GM18517 (cell line): ENCODE results near the gene SMAP2.
"Not testable (repeated sequence)": the region's sequence is repeated elsewhere in the genome, so short reads cannot be mapped to it uniquely, and the experiment has no call there.

Experiments used
- ATAC-seq: cut with Tn5 transposase; IDR thresholded peaks from one replicate; pipeline ENCODE4 v1.9.1; 2021; ENCODE audit warnings: mild to moderate bottlenecking, moderate library complexity; ENCODE audit not compliant: unreplicated experiment

Gene SMAP2

DNA sequence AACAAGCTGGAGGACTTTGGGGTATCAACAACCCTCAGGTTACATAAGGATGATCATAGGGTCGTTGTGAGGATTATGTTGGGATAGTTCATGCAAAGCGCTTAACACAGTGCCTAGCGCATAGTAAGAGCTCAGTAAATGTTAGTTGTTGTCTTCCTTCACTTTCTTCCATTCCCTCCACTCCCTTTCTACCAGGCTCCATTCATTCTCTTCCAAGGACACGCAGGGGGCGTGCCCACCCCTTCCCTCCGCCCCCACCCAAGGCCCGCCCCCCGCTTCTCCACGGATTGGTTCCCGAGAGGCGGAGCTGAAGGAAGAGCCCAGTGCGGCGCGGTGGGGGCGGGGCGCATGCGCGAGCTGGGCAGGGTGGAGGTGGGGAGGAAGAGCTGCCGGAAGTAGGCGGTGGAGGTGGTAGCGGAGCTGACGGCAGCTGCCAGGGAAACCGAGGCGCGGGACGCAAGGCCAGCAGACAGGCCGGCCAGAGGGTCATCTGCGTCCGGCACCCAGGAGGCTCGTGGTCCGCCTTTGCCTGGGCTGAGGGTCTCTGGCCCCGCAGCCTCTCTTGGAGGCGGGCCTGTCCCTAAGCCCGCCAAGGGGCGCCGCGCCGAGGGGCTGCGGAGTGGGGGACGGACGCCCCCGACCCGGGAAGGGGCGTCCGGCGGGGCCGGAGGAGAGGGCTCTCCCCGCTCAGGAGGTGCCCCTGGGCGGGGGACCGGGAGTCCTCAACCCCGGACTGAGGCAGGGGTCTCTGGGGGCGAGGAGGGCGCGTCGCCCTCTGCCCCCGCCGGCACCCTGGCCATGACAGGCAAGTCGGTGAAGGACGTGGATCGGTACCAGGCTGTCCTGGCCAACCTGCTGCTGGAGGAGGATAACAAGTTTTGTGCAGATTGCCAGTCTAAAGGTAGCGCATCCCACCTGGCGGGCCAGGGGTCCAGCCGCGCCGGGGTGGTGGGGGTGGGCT is at the start of gene SMAP2:
TSS of gene SMAP2 (plus strand) at position 405 of the 961 bp plus-strand sequence. CDS start at position 799, 394 bp downstream.
- peak; percentile 82 for ATAC-seq

DNA sequence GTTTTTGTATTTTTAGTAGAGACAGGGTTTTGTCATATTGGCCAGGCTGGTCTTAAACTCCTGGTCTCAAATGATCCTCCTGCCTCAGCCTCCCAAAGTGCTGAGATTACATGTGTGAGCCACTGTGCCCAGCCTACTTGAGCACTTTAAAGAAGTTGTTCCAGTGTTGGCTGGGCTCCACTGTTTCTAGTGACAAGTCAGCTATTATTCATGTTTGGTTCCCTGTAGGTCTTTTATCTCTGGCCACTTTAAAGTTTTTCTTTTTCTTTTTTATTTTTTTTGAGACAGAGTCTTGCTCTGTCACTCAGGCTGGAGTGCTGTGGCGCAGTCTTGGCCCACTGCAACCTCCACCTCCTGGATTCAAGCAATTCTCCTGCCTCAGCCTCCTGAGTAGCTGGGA is 42.1 kb upstream of the SMAP2 start:
- not testable (repeated sequence) for ATAC-seq

DNA sequence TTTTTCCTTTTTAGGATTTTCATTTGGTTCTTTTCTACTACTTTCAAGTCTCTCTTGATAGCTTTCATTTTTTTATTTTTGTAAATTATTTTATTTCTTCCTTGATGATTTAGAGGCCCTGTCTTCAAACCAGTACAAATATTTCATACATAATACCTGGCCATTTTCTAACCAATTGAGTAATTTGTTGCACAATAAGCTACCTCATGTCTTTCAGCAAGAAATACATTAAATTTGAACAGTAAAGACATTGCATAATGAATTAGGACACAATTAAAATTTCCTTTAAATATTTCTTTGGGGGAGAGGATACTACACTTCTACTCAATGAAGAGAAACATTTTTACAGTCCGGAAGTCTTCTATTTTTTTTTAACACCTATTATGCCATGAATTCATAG is 40.8 kb upstream of the SMAP2 start:
- ATAC-seq: no peak

DNA sequence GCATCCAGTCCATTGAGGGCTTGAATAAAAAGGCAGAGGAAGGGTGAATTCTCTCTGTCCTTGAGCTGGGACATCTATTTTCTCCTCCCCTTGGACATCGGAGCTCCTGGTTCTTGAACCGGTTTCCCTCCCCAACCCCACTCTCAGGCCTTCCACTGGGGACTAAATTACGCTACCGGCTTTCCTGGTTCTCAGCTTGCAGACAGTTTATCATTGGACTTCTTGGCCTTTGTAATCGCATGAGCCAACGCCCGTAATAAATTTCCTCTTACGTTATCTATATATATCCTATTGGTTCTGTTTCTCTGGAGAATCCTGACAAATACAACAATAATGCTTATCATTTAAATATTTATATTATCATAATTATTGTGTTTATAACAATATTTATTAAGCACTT is 36.1 kb upstream of the SMAP2 start:
- ATAC-seq: no peak

DNA sequence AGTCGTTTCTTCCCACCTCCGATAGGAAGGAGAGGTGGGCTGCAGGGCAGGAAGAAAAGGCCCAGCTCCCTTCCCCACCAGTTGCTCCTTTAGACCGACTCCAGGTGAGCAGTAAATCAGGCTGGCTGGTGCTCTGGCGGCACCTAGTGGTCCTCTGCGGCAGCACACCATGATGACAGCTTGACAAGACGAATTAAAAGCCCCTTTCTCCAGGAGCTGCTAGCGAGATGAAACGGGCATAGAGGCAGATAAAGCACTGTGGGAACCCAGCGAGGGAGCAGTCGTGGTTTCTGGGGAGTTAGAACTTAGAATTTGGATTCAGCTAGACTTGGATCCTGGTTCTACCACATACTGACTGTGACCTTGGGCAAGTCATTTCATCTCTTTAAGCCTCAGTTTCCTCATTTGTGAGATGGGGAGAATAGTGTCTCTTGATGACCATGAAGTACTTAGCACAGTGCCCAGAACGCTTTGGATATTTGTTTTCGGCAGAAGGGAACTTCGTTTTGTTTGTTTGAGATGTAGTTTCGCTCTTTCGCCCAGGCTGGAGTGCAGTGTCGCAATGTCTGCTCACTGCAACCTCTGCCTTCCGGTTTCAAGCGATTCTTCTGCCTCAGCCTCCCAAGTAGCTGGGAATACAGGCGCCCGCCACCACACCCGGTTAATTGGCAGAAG is 34.6 kb upstream of the SMAP2 start:
- ATAC-seq: no peak

DNA sequence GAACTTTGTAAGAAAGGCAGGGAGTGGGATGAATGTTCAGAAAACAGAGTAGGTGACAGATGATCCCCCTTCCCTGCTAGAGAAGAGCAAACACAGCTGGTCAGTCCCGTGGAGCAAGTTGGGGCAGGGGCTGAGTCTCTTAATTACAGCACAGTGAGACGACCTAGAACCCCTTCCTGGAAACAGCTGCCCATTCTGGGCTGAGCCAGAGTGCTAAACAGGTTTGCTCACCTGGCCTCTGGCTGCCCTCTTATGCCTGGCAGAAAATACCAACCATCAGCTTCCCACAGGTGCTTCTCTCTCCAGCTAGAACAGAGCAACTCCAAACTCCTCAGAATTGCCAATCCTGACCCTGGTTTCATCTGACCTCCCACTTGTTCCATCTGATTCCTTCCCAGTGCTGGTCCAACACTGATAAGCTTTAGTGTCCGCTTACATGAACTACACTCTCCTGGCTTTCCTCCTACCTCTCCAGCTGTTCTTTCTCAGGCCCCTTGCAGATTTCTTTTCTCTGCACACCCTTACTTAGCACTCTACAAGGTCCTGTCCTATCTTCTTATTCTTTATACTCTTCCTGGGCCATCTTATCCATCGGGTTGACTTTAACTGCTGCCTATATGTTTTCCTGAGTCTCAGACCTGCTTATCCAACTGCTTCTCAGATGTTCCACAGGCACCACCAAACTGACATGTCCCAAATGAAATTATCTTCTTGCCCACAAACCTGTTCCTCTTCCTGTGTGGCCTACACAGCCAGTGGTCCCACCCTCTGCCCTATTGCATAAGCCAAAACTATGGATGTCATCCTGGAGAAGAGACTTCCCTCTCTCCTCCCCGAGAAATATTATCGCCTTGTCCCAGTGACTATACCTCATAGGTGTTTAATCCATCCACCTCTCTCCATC is 33.9 kb upstream of the SMAP2 start:
- no peak for ATAC-seq

DNA sequence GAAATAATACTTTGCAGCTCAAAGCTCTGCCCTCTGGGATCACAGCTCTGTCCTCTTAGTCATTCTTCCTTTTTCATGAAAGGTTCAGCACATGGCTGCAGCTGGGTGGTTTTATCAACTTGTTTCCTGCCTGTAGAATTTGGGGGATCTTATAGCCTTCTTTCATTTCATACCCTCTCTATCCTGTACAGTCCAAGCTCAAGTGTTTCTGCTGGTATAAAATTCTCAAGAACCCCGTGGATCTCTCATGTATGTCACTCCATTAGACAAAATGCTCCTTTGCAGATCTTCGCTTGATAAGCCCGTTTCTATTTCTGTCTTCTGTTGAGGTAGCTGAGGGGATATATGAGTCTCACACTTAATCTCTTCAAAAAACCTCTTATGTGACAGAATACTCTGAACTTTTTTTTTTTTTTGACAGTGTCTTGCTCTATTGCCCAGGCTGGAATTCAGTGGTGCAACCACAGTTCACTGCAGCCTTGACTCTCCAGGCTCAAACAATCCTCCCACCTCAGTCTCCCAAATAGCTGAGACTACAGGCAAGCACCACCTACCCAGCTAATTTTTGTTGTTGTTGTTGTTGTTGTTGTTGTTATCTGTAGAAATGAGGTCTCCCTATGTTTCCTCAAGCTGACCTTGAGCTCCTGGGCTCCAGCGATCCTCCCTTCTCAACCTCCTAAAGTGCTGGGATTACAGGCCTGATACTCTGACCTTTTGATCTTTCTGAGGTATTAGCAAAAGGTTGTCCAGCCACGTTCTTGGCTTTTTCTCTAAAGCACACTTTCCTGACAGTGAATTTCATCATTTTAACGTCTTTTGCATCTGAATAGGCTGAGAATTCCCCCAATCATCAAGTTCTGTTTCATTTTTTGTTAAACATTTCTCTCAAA is 31.8 kb upstream of the SMAP2 start:
- no peak for ATAC-seq

DNA sequence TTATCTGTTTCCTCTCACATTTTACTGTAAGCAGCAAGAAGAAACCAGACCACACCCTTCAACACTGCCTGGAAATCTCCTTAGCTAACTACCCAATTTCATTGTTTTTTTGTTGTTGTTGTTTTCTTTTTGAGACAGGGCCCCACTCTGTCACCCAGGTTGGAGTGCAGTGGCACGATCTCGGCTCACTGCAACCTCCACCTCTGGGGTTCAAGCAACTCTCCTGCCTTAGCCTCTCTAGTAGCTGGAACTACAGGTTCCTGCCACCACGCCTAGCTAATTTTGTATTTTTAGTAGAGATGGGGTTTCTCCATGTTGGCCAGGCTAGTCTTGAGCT is 31.2 kb upstream of the SMAP2 start:
- ATAC-seq: not testable (repeated sequence)

DNA sequence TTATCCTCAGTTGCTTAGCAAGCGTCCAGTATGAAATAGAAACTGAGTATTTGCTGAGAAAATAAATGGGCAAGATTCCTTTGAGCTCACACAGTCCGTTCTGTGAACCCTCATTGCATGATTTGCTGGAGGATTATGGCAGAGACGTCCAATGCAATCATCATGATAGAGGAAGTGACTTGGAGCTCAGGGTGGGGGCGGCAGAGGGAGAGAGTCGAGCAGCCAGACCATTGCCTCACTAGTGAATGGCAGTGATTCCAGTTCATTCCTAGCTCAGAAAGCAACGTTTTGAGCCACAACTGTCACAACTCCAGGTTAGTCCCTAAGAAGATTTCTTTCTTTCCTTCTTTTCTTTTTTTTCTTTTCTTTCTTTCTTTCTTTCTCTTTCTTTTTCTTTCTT is 28.9 kb upstream of the SMAP2 start:
- no peak for ATAC-seq

DNA sequence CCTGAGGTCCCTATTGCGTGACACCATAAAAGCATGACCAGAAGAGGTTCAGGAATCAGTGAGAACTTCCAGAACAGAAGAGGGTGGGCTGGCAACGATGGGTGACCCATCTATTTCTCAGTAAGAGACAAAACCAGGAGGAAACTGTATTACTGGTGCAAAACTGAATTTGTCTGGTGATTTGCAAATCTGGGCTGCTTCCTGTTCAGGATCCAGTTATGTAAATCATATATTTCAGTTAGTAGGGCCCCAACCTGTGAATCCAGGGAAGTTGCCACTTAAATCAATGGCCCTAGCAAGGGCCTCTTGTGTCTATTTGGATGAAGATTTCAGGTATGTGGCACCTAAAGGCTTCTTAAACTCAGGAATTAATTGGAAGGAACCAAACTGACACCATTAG is 23.1 kb upstream of the SMAP2 start:
- no peak for ATAC-seq

DNA sequence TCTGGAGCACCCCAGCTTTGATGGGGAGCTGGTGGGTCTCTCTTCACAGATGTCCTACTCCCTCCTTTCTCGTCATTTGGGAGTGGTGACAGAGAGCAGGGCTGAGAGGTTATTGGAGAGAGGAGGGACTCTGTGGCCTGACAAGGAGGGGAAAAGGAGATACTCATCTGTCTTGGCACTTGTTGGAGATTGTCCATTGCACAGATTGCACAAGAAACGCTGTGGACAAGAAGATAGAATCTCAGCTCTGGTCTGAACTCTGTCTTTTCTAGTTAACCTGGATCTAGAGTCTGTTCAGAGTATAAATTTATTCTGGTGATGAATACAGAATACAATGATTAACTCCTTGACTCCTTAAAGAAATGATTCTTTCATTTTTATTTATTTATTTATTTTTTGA is 22.4 kb upstream of the SMAP2 start:
- ATAC-seq: no peak

DNA sequence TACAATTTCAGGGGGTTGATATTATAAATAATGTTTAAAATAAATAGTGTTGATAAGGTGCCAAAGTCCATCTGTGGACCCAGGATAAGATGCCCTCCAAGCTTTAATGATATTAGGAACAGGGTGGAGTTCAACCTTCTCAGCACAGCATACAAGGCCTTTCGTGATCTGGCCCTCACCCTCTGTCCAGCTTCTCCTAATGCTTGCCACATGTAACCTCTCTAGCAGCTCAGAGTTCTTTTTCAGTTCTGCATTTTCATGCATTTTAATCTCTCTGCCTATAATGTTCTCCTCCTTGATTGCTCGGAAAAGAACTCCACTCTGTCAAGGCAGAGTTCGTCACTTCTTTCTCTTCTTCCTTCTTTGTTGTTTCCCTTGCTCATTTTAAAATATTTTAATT is 21.4 kb upstream of the SMAP2 start:
- no peak for ATAC-seq

DNA sequence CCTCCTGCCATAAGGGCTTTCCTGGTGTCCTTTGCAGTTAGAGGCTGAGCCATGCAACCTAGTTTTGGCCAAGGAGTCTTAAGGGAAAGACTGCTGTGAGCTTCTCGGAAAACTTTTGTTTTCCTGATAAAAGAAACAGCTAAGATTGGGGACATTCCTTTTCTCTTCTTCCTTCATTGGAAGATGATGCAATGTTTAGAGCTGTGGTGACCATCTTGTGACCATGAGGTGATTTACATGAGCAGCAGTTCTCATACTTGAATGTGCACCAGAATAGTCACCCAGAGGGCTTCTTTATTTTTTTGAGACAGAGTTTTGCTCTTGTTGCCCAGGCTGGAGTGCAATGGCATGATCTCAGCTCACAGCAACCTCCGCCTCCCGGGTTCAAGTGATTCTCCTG is 20.4 kb upstream of the SMAP2 start:
- no peak for ATAC-seq

DNA sequence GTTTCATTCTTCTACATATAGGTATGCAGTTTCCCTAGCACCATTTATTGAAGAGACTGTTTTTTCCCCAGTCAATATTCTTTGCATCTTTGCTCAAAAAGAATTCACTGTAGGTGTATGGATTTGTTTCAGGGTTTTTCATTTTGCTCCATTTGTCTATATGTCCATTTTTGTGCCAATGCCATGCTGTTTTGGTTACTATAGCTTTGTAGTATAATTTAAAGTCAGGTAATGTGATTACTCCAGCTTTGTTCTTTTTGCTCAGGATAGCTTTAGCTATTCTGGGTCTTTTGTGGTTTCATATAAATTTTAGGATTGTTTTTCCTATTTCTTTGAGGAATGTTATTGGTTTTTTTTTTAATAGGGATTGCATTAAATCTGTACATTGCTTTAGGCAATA is 15.9 kb upstream of the SMAP2 start:
- ATAC-seq: no peak

DNA sequence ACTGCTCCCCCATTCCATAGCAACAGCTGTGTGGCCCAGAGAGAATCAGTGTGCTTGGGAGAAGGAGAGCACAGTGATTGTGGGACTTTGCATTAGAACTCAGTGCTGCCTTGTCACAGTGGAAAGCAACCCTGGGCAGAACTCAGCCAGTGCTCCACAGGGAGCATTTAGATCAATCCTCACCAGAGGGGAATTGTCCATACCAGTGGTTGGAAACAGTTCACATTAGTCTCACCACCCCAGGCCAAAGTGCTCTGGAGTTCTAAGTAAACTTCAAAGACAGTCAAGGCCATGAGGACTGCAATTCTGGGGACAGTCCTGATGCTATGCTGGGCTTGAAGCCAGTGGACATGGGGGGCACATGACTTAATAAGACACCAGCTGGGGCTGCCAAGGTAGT is 12.9 kb upstream of the SMAP2 start:
- ATAC-seq: no peak

DNA sequence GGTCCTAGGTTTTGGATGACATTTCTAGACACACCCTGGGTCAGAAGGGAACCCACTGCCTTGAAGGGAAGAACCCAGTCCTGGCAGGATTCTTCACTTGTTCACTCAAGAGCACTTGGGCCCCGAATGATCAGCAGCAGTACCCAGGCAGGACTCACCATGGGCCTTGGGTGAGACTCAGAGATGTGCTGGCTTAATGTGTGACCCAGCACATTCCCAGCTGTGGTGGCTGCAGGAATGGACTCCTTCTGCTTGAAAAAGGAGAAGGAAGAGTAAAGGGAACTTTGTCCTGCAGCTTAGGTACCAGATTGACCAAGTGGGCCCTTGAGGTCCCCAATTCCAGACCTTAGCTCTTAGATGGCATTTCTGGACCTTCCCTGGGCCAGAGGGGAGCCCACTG is 12.3 kb upstream of the SMAP2 start:
- ATAC-seq: no peak

DNA sequence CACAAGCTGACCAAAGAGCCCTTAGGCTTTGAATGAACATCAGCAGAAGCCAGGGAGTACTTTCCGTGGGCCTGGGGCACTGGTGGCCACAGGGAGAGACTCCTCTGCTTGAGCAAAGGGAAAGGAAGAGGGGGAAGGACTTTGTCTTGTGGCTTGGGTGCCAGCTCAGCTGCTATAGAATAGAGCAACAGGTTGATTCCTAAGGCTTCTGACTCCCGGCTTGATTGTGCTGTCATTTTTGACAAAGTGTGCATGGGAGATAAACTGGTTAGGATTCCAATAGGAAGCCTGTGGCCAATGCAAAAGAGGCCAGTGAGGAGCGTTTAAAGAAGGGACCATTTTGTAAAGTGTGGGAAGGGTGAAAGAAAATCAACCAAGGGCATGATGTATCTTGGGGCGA is 11.9 kb upstream of the SMAP2 start:
- ATAC-seq: no peak

DNA sequence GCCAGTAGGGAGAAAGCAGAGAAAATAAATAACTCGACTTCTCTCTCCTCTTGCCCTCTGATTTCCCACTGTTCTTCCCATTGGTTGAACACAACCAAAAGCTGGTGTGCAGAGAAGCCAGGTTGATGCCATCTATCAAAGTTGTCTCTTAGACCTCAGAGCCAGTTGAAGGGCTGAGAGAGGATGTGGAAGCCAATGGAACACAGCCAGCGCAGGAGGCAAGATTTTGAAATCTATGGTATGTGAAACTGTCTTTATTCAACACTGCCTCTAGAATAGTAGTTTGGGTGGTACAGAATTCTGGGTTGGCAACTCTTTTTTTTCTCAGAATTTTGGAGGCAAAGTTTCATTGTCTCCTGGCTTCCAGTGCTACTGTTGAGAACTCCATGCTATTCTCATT is 11.3 kb upstream of the SMAP2 start:
- no peak for ATAC-seq

DNA sequence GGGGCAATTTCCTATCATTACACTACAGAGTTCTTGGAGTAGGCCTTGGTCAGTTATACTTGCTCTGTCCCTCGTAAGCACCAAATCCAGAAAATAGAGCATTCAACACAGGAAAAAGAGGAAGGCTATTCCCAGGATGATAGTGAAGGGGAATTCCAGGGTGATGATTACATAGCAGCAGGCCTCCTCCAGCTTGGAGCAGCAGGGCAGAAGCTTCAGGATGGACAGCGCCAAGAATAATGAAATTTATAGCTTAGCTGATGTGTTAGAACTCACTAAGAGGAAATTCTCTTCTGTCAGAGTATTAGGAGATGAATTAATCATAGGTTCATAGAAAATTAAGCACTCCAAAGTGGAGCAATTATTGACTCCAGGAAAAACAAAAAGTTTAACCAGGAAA is 10.8 kb upstream of the SMAP2 start:
- ATAC-seq: no peak

DNA sequence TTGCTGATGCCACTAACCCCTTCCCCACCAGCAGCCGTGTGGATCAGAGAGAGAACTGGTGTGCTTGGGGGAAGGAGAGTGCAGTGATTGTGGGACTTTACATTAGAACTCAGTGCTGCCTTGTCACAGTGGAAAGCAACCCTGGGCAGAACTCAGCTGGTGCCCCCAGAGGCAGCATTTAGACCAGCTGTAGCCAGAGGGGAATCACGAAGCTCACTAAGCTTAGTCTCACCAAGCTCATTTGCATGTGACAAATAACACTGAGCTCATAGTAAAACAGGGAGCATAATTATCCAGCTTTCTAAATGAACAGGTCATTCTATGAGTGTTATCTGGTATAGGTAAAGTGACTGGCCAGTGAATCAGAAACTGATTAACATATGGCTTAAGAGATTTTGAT is 9.8 kb upstream of the SMAP2 start:
- ATAC-seq: peak; percentile 72
